GM19395 (cell line): ENCODE measurements around the gene CDK6.

Experiments used
- ATAC-seq: cut with Tn5 transposase; IDR thresholded peaks from one replicate; pipeline ENCODE4 v1.9.1; 2021; ENCODE audit warnings: mild to moderate bottlenecking, moderate library complexity; ENCODE audit not compliant: unreplicated experiment

The CDK6 gene

GRCh38 chr7:92631067-92631849, 205.1 kb downstream of the CDK6 start:
- ATAC-seq: peak; percentile 77

DNA sequence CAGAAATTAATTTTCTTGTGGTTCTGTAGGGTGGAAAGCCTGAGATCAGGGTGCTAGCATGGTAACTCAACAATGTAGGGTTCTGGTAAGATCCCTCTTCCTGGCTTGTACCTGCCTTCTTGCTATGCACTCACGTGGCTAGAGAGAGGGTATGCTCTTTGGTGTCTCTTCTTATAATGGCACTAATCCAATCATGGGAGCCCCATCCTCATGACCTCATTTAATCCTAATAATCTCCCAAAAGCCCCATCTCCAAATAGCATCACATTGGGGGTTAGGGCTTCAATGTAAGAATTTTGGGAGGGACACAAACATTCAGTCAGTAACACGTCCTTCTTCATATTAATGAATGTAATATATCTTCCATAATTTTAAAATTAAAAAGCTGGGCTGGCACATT, 206.6 kb downstream of the CDK6 start:
- ATAC-seq: no peak

DNA sequence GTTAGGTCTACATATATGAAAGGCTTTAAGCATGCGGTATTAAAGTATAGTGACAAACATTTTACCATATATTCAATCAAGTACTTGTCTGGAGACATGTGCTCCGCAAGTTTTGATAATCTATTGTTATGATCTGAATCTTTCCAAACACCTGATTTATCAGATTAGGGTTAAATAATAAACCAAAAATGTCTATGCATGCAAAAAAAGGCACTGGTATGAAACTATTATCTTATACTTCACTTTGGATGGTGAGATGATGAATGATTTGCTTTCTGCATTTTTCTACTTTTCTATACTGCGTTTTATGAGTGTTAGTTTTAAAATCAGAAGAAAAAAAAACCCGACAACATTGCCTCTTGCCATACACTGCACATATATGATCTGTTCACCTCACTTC, 208.4 kb downstream of the CDK6 start:
- ATAC-seq: no peak

GRCh38 chr7:92626281-92626809, 210.0 kb downstream of the CDK6 start:
- no peak for ATAC-seq

DNA sequence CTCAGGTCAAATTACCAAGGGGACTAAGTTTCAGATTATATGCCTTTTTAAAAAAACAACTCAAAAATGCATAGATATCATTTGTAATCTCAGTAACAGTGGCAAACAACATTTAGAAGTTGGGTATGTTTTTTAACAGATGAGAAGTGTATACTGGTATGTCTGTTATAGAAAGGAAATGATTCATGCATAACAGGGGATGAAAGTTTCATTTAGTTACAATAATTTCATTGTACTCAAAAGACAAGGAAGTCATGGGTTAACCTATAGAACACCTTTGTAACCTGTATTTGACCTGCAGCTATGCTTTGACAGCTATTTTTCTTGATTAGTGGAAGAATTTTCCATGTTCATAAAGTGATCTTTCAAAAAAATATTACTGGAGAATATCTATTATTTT, 210.8 kb downstream of the CDK6 start:
- ATAC-seq: no peak

GRCh38 chr7:92624298-92624996, 211.9 kb downstream of the CDK6 start:
- ATAC-seq: no peak

GRCh38 chr7:92623544-92623943, 212.8 kb downstream of the CDK6 start:
- no peak for ATAC-seq

GRCh38 chr7:92622685-92623084, 213.7 kb downstream of the CDK6 start:
- ATAC-seq: no peak

GRCh38 chr7:92622030-92622429, 214.3 kb downstream of the CDK6 start:
- ATAC-seq: peak; percentile 72

DNA sequence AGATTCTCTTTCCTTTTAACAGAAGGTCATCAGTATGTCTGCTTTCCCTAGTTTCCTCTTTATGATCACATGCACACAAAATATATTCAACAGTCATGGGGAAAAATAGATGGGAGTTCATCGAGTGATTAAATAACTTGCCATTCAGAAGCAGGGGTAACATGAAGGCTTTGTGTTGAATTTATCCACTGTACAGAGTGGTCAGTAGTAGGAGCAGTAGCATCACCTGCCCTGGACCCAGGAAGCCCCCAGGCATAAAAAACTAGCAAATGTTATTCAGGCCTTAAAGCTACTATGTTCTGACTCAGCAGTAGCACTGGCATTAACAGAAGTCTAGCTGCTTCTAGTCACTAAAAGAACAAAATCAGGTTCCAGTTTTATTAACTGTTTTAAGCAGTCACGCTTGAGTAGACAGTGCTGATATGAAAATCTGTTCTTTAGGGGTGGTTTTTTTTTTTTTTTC, 214.8 kb downstream of the CDK6 start:
- ATAC-seq: peak; percentile 59

DNA sequence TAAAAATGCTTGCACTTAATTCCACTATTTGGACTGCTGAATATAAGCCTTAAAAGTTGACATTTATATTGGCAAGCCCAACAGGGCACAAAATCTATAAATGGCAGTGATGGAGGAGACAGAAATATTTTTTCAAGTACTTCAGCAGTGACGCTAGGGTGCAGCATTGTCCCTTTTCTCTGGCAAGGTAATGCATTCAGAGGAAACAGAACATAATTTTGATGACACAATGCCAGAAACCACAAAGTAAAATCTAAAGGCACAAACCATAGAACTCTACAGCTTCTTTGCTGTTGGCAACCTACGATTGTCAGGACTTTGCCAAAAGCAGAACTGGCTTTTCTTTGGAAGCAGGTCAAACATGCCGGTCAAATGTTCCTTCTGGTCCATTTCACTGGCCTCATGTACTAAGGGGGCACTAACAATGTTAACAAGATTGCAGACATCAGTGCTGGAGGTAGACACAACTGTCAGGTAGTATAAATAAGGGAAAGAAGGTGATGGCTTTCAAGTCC, 215.3 kb downstream of the CDK6 start:
- peak; percentile 73 for ATAC-seq

DNA sequence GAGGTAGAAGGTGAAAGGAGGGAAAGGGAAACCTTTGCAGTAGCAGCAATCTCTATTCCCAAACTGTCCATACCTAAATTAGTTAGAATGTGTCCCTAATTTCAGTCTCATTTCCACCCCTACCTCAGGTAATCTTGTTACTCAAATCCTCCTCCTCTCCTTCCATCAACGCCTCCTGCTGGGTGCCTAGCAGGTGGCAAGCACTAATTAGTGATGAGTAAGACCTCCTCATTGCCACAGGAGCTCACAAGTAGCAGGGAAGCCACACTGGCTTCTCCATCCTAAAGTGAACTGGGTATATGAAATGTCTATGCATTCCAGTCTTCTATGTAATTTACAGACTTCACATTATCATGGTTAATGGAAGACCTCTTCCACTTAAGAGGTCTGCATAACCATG, 220.5 kb downstream of the CDK6 start:
- no peak for ATAC-seq

- ATAC-seq: no peak
Observed at GRCh38 chr7:92614660-92615174, 221.7 kb downstream of the CDK6 start.

DNA sequence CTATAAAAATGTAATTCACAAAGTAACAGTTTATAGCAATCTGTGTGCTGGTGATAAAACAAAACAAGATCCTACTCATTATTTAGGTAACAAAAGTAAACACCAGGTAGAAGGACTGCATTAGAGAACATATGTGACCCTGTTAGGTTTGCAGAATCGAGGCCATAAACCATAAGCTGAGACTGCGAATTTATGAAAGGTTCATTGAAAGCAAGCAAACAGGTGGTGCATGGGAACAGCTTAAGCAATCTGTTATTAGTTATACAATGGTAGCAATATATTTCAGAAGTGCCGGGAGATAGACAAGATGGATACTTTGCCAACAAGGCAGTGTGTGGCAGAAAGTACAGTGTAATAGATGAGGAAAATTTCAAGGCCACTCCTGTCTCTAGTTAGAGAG, 222.7 kb downstream of the CDK6 start:
- ATAC-seq: no peak

DNA sequence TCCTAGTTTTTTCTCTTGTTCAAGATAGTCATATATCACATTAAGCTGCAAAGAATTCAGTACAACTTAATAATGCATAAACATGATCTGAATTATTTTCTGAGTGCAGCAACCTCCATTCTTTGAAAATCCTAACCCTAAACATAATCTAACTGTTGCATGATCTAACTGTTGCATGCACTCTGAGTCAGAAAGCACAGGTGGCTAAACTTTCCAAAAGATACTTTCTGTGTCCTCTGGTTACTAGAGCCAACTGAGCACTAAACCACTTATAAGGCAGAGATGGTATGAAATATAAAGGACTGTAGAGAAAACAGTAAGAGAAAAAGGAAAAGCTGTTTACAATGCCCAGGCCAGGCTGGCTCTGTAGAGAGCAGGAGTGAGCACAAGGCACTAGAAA, 223.2 kb downstream of the CDK6 start:
- no peak for ATAC-seq

DNA sequence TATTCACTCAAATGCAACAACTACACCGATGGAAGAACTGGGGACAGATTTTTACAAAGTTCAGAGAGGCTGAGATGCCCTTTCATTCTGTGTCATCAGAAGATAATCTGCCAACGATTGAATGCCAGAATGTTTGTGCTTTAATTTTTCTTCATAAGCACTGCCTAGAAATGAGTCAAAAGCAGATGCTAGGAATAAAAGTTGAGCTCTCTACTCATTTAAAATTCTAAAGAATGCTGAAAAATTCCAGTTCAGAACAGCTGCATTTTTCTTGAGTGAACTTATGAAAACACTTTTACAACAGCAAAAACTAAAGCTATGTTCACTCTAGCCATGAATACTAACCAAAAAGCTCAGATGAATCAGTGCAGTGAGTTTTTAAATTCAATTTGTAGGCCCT, 223.9 kb downstream of the CDK6 start:
- ATAC-seq: no peak

DNA sequence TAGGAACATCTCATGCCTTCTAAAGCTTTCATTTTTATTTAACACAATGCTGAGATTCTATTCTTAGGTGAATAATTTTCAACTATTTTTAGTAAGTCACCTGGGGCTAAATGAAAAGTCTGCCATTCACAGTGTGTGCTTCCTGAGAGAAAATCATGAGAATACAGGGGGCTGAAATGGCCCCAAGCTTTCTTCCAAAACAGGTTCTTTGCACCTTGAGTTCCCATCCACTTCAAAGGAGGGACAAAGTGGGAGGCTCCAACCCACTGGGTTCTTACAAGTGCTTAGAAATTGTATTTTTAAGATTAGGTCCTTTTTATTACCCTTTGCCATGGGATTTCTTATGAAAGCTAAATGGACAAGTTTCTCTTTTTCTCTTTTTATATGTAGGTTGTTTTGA, 224.6 kb downstream of the CDK6 start:
- no peak for ATAC-seq

DNA sequence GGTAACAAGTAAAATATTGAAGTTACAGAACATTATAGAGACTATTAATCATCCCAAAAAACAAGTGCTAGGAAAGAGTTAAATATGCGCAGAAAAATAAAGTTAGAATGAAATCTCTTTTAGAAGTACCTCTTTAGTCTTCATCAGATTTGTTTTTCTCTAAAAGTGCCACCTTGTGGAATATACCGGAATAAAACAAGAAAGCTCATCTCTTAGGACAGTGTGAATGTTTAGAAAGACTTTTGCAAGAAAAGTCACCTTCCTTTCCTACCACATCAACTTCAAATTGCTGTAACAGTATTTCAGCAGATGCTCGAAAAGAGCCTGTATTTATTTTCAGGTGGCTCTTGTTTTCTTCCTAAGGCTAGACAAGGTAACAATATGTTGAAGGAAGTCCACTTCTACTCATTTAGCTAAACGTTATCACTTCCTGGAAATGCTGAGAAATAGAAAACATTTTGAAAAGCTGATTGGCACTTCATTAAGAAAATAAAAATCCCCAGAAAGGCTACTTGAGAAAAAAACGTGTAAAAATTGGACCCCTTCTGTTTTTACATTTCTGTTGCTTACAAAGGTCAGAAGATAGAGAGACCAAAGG, 226.4 kb downstream of the CDK6 start:
- no peak for ATAC-seq

DNA sequence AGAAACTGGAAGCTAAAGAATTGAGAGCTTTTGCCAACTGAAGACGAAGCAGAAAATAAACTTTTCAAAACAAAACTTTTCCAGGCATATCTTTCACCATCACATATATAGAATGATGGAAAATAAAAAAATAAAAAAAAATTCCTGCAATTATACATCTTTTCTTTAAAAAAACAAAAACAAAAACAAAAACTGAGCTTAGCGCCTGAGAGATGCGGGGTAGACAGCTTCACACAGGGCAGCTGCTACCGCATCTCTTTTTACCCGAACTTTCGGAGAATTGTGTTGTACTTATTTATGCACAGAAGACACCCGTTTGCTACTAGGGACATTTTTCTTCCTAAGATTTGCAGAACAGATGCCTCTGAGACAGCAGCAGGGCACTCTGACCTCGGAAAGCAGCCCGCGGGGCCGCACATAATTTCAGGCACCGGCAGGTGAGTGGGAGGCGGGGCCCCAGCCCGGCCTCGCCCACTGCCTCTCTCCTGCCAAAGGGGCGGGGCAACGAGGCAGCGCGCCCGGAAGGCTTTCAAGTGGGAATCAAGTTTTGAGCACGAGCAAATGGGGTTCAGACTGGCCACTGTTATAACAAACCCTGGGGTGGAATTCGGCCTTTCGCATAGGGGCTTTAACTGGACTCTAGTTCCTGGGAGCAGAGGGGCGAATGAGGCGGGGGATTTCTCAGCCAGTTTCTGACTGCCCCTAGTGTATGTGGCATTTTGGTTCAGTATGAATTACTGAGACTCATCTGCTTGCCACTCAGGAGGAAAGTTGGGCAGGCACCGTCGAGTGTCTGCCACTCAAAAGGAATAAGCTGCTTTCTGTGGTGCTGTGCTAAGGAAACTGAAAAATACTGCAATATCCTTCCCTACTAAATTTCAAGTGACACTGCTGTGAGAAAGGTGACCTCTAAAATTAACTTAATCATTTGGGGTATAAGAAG, 227.7 kb downstream of the CDK6 start:
- ATAC-seq: no peak

DNA sequence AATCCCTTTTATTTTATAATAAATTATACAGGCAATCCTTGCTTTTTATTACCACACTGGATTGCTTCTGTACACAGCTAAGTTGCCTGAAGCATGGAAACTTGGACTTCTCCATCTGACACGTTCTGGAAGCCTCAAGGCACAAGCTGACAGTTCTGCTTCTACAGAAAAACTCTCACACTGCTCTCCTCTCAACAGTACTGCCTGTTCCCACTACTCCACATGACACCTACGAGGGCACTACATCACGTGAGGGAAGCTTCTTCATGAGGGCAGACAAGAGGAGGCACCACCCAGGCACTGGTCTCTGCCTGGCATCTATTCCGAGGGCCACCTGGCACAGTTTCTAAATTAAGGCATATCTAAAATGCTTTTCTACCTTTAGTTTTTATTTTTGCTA, 229.4 kb downstream of the CDK6 start:
- ATAC-seq: no peak
